ENCODE measurements around the gene NEK5.
"Not testable (repeated sequence)": the region's sequence is repeated elsewhere in the genome, so short reads cannot be mapped to it uniquely, and the experiment has no call there.

Gene NEK5

GRCh38 chr13:52061587-52061986 is 67.3 kb downstream of the NEK5 start:
- no peak for DNase-seq

GRCh38 chr13:52061064-52061463 is 67.8 kb downstream of the NEK5 start:
- DNase-seq, result not testable (repeated sequence)

DNA sequence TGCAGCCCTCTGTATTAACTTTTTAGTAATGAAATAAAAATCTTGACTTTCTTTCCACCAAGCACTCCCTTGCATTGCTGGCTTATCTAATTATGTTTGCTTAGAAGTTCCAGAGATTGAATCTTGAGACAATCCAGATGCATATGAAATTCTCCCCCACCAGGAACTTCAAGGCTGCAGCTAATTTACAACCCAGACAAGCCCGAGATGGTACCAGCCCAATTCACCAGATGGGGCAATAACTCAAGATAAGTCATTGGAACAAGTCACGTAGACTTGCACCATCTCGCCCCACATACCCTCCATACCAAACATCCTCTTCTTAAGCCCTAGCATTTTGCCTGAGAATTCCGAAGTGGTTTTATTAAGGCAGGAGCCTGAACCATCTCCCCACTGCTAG is 75.4 kb downstream of the NEK5 start:
- no peak for DNase-seq

GRCh38 chr13:52051400-52051799 is 77.5 kb downstream of the NEK5 start:
- DNase-seq, result no peak

- no peak for DNase-seq
These were observed 80.4 kb downstream of the NEK5 start for GRCh38 chr13:52048516-52048915.

GRCh38 chr13:52047463-52047862 is 81.4 kb downstream of the NEK5 start:
- no peak for DNase-seq

DNA sequence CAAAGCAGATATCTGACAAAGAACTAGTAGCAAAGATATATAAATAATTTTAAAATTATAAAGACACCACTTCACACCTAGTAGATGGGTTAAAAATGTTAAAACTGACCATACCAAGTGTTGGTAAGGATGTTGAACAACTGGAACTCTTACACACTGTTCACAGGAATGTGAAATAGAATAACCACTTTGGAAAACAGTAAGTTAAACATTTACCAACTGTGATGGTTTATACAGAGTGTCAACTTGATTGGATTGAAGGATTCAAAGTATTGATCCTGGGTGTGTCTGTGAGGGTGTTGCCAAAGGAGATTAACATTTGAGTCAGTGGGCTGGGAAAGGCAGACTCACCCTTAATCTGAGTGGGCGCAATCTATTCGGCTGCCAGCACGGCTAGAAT is 85.2 kb downstream of the NEK5 start:
- DNase-seq, result no peak

DNA sequence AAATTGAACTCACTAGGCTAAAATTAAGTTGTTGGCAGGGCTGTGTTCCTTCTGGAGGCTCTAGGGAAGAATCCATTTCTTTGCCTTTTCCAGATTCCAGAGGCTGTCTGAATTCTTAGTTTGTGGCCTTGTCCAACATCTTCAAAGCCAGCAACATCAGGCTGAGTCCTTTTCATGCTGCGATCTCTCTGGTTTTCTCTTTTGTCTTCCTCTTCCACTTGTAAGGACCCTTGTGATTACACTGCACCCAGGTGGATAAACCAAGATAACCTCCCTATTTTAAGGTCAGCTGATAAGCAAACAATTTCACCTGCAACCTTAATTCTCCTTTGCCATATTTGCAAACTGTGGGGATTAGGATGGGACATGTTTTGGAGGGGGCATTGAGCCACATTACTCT is 92.8 kb downstream of the NEK5 start:
- DNase-seq, result no peak

DNA sequence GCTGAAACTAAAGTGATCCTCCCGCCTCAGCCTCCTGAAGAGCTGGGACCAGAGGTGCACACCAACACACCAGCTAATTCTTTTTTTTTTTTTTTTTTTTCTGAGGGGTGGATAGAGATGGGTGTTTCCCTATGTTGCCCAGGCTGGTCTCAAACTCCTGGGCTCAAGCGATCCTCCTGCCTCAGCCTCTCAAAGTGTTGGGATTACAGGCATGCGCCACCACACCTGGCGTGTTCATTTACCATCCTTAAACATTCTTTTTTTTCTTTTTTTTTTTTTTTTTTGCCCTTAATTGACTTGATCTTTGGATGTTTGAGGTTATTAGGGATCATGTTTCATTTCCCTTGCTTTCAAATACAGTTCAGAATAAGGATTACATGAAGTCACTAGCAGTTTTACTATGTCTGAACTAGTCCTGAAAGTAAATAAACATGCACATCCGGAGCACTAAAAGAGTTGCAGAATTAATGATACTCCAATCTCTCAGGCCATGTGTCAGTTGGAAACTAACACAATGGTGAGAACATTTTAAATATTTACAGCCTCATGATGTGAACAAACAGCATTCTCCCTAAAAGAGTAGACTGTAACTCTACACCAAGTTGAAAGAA is 94.2 kb downstream of the NEK5 start:
- no peak for DNase-seq

- DNase-seq, result no peak
These were observed 95.8 kb downstream of the NEK5 start for GRCh38 chr13:52033039-52033438.

DNA sequence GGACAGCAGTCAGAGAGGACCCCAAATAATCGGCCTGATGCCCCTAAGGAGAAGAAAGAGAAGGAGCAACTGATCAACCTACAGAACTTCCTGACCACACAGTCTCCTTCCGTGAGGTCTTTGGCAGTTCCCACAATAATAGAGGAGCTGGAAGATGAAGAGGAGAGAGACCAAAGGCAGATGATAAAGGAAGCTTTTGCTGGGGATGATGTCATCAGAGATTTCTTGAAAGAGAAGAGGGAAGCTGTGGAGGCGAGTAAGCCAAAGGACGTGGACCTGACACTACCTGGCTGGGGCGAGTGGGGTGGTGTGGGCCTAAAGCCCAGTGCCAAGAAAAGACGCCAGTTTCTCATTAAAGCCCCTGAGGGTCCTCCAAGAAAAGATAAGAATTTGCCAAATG is 98.5 kb downstream of the NEK5 start:
- not testable (repeated sequence) for DNase-seq

GRCh38 chr13:52029569-52029968 is 99.3 kb downstream of the NEK5 start:
- DNase-seq, result no peak

- no peak for DNase-seq
These were observed 101.0 kb downstream of the NEK5 start for GRCh38 chr13:52027832-52028231.

- DNase-seq, result no peak
These were observed 102.6 kb downstream of the NEK5 start for GRCh38 chr13:52026246-52026626.

- no peak for DNase-seq
These were observed 103.2 kb downstream of the NEK5 start for GRCh38 chr13:52025475-52026245.

DNA sequence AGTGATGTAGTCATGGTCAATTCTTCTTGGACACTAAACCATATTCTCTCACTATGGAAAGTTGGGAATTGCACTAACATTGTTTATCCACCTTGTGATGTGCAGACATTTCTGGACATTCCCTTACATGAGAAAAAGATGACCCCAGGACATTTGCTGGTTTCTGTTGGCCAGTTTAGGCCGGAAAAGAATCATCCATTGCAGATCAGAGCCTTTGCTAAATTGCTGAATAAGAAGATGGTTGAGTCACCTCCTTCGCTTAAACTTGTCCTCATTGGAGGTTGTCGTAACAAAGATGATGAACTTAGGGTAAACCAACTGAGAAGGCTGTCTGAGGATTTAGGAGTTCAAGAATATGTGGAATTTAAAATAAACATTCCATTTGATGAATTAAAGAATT is 104.4 kb downstream of the NEK5 start, which contains the start of gene UTP14C:
TSS of gene UTP14C (plus strand) at position 211 of the 400 bp plus-strand sequence. CDS start 4,114 bp downstream, outside the sequence.
- no peak for DNase-seq

DNA sequence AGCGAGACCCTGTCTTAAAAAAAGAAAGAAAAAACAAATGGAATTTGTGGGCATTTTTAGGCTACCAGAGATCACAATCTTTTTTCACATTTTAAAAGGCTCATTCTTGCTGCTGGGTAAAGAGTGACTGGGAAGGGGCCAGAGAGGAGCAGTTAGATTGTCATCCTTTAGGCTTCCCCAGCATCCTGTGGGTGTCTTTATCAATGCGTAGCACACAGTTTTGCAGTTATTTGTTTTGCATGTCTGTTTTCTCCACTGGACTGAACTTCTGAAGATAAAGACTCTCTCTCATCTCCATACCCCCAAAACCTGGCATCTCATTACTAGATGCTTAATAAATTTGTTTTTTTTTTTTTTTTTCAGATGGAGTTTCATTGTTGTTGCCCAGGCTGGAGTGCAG is 106.5 kb downstream of the NEK5 start:
- DNase-seq, result no peak

- DNase-seq, result no peak
These were observed 108.7 kb downstream of the NEK5 start for GRCh38 chr13:52020191-52020590.

GRCh38 chr13:52016296-52016695 is 112.6 kb downstream of the NEK5 start:
- DNase-seq, result no peak

GRCh38 chr13:52012512-52012836 is 116.4 kb downstream of the NEK5 start:
- DNase-seq, result no peak

GRCh38 chr13:52011632-52012511 is 117.0 kb downstream of the NEK5 start, which contains the start of gene ALG11:
TSS of gene ALG11 (plus strand) at chr13:52012398. CDS start at chr13:52012419, 21 bp downstream.
- DNase-seq, result peak; percentile 100

- peak; percentile 17 for DNase-seq
These were observed 117.8 kb downstream of the NEK5 start, which contains the start of gene ATP7B for GRCh38 chr13:52010890-52011631. TSS of gene ATP7B (minus strand) at chr13:52011450. CDS start at chr13:52011337, 113 bp downstream.

DNA sequence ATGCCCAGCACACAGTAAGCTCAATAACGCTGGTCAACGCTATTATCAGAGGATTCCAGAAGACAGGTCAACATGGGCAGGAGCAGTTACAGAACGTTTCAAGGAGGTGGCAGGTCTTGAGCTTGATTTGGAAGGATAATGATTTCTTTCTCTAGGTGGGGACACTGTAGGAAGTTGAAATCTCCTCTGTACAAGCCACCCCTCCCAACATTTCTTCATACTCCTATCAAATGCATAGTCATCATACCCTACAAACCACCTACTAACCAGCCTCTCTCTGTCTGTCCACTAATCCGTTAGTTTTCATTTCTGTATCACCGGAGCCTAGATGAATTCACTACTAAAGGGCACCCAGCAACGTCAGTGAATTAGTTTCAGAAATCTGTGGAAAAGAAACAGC is 118.9 kb downstream of the NEK5 start:
- DNase-seq, result no peak
